NOMO-1 (cell line): ENCODE results near the gene SANBR.
"Not testable (repeated sequence)": the region's sequence is repeated elsewhere in the genome, so short reads cannot be mapped to it uniquely, and the experiment has no call there.

Source experiments
- DNase-seq, 2 experiments: peaks; one replicate each; lab custom pipeline; 2025; ENCODE audit not compliant: unreplicated experiment in 2 of 2; lab: John Stamatoyannopoulos, UW

The SANBR gene

GRCh38 chr2:61065714-61066709, at the start of gene SANBR:
Gene SANBR (plus strand): TSS chr2:61065871. CDS start chr2:61070351, 4,480 bp downstream.
- peak; percentile 87 to 94 for DNase-seq

- DNase-seq: no peak
These were observed 49.7 kb upstream of the SANBR start for GRCh38 chr2:61015976-61016375.

DNA sequence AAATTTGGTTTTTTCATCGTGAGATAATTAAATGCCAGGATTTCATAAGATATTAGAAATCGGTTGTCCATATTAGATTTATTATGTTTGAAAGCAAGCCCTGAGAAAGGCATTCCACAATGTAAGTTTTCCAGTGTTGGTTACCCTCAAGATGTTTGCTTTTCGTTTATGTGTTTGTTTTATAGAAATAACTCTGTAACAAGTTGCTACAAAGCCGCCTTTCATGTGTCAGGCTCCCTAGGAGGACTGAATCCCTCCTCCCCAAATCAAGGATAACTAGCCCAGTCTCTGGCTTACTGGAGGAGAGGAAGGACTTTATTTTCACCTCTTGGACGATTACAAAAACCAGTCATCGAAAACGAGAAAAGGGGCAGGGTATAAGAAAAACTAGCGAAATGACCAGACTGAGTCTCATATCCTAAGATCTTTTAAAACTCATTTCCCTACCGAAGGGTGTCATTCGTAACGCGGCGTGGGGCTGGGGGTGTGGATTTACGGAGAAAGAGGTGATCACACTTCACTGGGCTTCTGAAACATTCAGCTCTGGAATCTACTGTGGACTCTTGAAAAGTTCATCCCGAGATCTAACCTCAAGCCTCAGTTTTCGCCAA, 49.2 kb upstream of the SANBR start:
- DNase-seq: no peak

- peak; percentile 66 to 79 for DNase-seq
These were observed 48.6 kb upstream of the SANBR start for GRCh38 chr2:61017003-61017555.

- peak; percentile 66 to 71 for DNase-seq
These were observed 47.9 kb upstream of the SANBR start, which contains the start of the genes PEX13 and PUS10 for GRCh38 chr2:61017556-61018317. Gene PEX13 (plus strand): TSS chr2:61017720. CDS start chr2:61017760, 40 bp downstream. Gene PUS10 (minus strand): TSS chr2:61018255. CDS start chr2:61011890, 6,365 bp downstream.

- peak; percentile 14 to 50 for DNase-seq
These were observed 47.3 kb upstream of the SANBR start for GRCh38 chr2:61018318-61018755.

DNA sequence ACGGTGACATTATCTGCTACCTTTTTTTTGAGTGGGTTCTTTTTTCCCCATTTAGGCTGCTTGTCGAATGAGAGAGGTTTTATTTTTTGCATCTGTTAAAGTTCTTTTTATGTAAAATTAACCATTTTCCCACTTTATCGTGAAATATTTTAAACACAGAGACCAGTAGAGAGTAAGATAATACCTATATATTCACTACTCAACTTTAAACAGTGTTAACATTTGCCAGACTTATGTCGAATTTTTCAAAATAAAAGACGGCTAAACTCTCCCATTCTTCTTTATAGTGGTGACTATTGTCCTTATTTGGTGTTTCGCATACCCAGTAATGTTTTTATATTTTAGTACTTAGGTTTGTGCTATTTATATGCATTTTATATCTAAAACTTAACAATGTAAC, 46.9 kb upstream of the SANBR start:
- DNase-seq: no peak

DNA sequence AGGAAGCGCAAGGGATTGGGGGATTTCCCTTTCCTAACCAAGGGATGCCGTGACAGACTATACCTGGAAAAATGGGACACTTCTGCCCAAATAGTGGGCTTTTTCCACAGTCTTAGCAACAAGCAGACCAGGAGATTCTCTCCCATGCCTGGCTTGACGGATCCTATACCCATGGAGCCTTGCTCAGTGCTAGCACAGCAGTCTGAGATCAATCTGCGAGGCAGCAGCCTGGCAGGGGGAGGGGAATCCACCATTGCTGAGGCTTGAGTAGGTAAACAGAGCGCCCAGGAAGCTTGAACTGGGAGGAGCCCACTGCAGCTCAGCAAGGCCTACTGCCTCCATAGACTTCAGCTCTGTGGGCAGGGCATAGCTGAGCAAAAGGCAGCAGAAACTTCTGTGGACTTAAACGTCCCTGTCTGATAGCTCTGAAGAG, 44.4 kb upstream of the SANBR start:
- DNase-seq: no peak

- no peak for DNase-seq
These were observed 42.0 kb upstream of the SANBR start for GRCh38 chr2:61023670-61024069.

DNA sequence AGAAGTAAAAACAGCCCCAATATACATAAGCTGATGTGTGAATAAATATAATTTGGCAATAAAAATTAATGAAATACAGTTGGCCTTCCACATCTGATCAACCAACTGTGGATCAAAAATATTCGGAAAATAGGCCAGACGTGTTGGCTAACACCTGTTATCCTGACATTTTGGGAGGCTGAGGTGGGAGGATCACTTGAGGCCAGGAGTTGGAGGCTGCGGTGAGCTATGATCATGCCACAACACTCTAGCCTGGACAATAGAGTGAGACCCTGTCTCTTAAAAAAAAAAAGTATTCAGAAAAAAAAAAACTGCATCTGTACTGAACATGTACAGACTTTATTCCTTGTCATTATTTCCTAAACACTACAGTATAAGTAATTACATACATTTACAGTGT, 36.1 kb upstream of the SANBR start:
- DNase-seq: no peak

DNA sequence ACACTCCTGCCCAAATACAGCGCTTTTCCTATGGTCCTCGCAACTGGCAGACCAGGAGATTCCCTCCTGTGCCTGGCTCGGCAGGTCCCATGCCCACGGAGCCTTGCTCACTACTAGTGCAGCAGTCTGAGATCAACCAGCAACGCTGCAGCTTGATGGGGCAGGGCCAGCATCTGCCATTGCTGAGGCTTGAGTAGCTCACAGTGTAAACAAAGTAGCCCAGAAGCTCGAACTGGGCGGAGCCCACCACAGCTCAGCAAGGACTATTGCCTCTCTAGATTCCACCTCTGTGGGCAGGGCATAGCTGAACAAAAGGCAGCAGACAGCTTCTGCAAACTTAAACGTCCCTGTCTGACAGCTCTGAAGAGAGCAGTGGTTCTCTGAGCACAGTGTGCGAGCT, 31.1 kb upstream of the SANBR start:
- DNase-seq: not testable (repeated sequence)

DNA sequence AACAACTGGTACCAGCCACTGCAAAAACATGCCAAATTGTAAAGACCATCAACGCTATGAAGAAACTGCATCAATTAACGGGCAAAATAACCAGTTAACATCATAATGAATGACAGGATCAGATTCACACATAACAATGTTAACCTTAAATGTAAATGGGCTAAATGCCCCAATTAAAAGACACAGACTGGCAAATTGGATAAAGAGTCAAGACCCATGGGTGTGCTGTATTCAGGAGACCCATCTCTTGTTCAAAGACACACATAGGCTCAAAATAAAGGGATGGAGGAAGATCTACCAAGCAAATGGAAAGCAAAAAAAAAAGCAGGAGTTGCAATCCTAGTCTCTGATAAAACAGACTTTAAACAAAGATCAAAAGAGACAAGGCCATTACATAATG, 29.0 kb upstream of the SANBR start:
- not testable (repeated sequence) for DNase-seq

DNA sequence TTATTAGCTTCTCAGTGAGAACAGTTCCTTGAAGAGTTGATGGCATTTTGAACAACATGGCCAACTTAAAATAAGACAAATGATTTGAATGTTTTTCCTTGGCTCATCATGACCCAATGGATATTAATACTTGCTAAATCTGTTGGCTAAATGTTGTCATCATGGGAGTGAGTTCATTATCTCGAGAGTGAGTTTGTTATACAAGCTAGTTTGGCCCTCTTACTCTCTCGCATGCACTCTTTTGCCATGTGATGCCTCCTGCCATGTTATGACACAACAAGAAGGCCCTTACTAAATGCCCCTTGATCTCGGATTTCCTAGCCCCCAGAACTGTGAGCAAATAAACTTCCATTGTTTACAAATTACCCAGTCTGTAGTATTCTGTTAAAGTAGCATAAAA, 22.9 kb upstream of the SANBR start:
- DNase-seq: no peak

DNA sequence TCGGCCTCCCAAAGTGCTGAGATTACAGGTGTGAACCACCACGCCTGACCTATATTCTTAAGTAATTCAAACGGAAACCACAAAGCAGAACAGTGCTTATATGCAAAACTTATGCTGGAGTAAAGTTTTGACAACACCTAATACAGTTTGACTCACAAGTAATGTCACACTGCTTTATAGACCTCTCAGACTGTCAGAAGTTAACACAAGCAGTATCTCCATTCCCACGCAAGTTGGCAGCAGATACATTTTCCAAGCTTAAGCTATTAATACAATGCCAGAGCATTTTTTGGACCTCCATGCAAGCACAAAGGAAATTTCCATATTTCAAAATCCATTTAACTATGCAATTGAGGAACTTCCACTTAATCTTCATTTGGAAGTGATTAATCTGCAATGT, 21.0 kb upstream of the SANBR start:
- DNase-seq: peak in 1 of 2 experiments; percentile 20

DNA sequence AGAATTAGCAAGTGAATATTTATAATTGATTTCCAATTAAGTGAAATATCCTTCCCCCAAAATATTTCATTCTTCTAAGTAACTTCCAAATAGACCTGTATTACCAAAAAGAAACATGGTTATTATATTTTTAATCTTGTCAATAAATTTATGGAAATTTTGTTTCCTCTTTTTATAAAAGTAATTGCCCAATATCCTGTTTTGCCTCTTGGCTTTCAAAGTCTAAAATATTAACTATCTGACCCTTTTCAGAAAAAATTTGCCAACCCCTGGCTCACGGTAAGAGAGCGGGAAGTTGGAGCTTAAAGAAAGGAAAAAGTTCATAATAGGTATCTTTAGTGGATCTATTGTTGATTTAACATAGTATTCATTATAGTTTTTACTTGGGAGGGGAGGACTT, 20.4 kb upstream of the SANBR start:
- peak in 1 of 2 experiments; percentile 5 for DNase-seq

DNA sequence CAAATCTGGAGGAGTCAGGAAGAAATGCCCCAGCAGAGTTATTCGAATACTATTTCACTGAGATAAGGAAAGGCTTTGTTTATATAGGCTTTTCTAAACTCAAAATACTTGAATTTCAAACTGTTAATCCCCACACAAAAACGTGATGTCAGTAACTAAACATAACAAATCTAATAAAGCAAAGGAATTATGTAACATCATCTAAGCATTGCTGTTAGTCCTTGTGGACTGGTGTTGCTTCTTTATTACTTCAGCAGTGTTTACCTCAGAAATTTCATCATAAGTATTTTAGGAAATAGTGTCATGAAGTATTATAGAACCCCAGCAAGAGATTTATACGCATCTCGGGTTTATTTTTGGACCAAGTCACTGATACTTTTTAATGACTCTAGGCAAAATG, 19.7 kb upstream of the SANBR start:
- peak in 1 of 2 experiments; percentile 64 for DNase-seq

DNA sequence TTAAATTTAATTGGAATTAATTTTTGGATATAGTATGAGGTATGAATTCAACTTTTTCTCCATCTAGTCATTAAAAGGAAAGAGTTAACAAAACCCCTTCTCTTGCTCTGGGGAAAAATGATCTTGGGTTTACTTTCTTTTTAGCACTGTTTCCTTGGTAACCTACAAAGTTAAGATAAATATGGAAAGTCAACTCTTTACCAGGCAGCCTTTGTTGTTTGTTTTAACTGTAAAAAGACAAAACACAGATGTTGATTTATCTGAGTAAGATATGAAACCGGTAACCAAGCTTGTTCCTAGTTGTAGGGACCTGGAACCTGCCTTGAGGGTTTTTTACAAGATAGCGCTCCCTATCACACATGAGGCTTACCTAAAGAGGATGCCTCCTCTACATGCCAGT, 10.1 kb upstream of the SANBR start:
- DNase-seq: no peak

DNA sequence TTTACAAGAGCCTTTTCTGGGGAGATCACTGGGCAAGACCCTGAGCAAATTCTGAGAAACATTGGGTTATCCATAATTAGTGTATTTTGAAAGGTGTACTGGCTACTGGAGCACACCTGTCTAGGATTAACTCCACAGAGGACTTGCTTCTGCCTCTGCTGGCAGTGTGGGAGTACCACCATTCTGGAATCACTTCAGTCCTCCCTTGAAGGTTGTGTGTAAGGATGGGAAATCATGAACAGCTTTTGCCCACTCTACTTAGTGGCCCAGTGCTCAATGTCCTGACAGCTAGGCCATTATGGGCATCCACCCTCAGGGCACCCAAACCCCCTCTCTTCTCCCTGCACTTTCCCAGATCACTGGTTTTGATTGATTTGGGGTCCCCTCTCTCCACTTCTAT, 8.1 kb upstream of the SANBR start:
- no peak for DNase-seq

- no peak for DNase-seq
These were observed 6.3 kb upstream of the SANBR start for GRCh38 chr2:61059382-61059781.

GRCh38 chr2:61074100-61074499, 8.4 kb downstream of the SANBR start:
- DNase-seq: no peak

GRCh38 chr2:61085883-61086282, 20.2 kb downstream of the SANBR start:
- DNase-seq: no peak
